Adipocyte (in vitro differentiated cells): ENCODE results near the gene SLC25A22.

Experiments used
- DNase-seq: peaks from one replicate; pipeline ENCODE4 v3.0.0-alpha.2; 2015; ENCODE audit warnings: low read depth
- H3K27me3 ChIP-seq: replicated peaks from 2 replicates; pipeline ENCODE4 v1.7.0; 2013; ENCODE audit warnings: mild to moderate bottlenecking, low read length, moderate library complexity; ENCODE audit not compliant: control insufficient read depth, insufficient read depth
- H3K36me3 ChIP-seq: 2 replicates; pipeline ENCODE4 v1.7.0; 2013; ENCODE audit warnings: low read length, mild to moderate bottlenecking, moderate library complexity; ENCODE audit not compliant: control insufficient read depth, insufficient read depth, severe bottlenecking
- H3K4me1 ChIP-seq: 2 replicates; pipeline ENCODE4 v1.7.0; 2013; ENCODE audit warnings: mild to moderate bottlenecking, low read length, moderate library complexity; ENCODE audit not compliant: control insufficient read depth, insufficient read depth
- H3K4me3 ChIP-seq: 2 replicates; pipeline ENCODE4 v1.7.0; 2013; ENCODE audit warnings: mild to moderate bottlenecking, low read length, moderate library complexity
- H3K9ac ChIP-seq: 2 replicates; pipeline ENCODE4 v1.7.0; 2013; ENCODE audit warnings: mild to moderate bottlenecking, low read length, moderate library complexity
- H3K9me3 ChIP-seq: 2 replicates; pipeline ENCODE4 v1.7.0; 2013; ENCODE audit warnings: mild to moderate bottlenecking, low read length, moderate library complexity; ENCODE audit not compliant: control insufficient read depth

SLC25A22 gene

GRCh38 chr11:832529-833113 lies 34.5 kb upstream of the SLC25A22 start, which contains the start of gene CD151:
Gene CD151, plus strand, starts transcription at chr11:832952. Its CDS starts 3,118 bp downstream, at chr11:836070.
- H3K4me1 ChIP-seq, result peaks cover 42% of the 10 kb centered on the region
- H3K9ac ChIP-seq, result peak within 1 kb of the TSS; percentile 92
- DNase-seq, result peak; percentile 87
- H3K9me3 ChIP-seq, result no peaks in the 10 kb centered on the region
- peaks cover 16% of the 10 kb centered on the region for H3K36me3 ChIP-seq
- H3K4me3 ChIP-seq, result peak within 1 kb of the TSS; percentile 87
- H3K27me3 ChIP-seq, result no peaks in the 10 kb centered on the region

- Histone ChIP-seq H3K4me1 (peaks cover 42% of the 10 kb centered on the region), H3K9ac (peak overlapping the region; percentile 75)
Observed at GRCh38 chr11:831961-832528, 34.0 kb upstream of the SLC25A22 start.

GRCh38 chr11:831118-831864 lies 33.2 kb upstream of the SLC25A22 start:
- Histone ChIP-seq H3K4me1 (peaks cover 39% of the 10 kb centered on the region), H3K4me3 (peak overlapping the region; percentile 80), H3K27me3 (no peaks in the 10 kb centered on the region)

More at GRCh38 chr11:831961-832528, 34.0 kb upstream of the SLC25A22 start:
- Histone ChIP-seq H3K36me3 (peaks cover 10% of the 10 kb centered on the region), H3K4me3 (peak overlapping the region; percentile 80), H3K27me3 (no peaks in the 10 kb centered on the region), H3K9me3 (no peaks in the 10 kb centered on the region)
- no peak for DNase-seq

GRCh38 chr11:830295-831117 lies 32.4 kb upstream of the SLC25A22 start:
- no peaks in the 10 kb centered on the region for H3K27me3 ChIP-seq
- H3K9me3 ChIP-seq, result no peaks in the 10 kb centered on the region
- H3K9ac ChIP-seq, result peak overlapping the region; percentile 34
- peaks cover 44% of the 10 kb centered on the region for H3K4me1 ChIP-seq
- DNase-seq, result peak; percentile 58
- H3K4me3 ChIP-seq, result peak overlapping the region; percentile 59
- peaks cover 3% of the 10 kb centered on the region for H3K36me3 ChIP-seq

More at GRCh38 chr11:831118-831864, 33.2 kb upstream of the SLC25A22 start:
- H3K9ac ChIP-seq, result no peak overlapping the region
- H3K36me3 ChIP-seq, result peaks cover 2% of the 10 kb centered on the region
- no peaks in the 10 kb centered on the region for H3K9me3 ChIP-seq
- DNase-seq, result peak; percentile 36

- H3K9ac ChIP-seq, result peak overlapping the region; percentile 62
- H3K36me3 ChIP-seq, result peaks cover 10% of the 10 kb centered on the region
- H3K9me3 ChIP-seq, result no peaks in the 10 kb centered on the region
- H3K4me3 ChIP-seq, result peak overlapping the region; percentile 59
- H3K27me3 ChIP-seq, result no peaks in the 10 kb centered on the region
- H3K4me1 ChIP-seq, result peaks cover 44% of the 10 kb centered on the region
- no peak for DNase-seq
Observed at GRCh38 chr11:829847-830294, 31.8 kb upstream of the SLC25A22 start.

GRCh38 chr11:829176-829846 lies 31.2 kb upstream of the SLC25A22 start:
- peak overlapping the region; percentile 62 for H3K9ac ChIP-seq
- peaks cover 39% of the 10 kb centered on the region for H3K4me1 ChIP-seq
- peaks cover 15% of the 10 kb centered on the region for H3K36me3 ChIP-seq
- no peaks in the 10 kb centered on the region for H3K27me3 ChIP-seq
- no peak for DNase-seq
- H3K4me3 ChIP-seq, result peak overlapping the region; percentile 59
- H3K9me3 ChIP-seq, result no peaks in the 10 kb centered on the region

- Histone ChIP-seq H3K4me1 (peaks cover 37% of the 10 kb centered on the region), H3K27me3 (no peaks in the 10 kb centered on the region)
Observed at GRCh38 chr11:828506-829175, 30.6 kb upstream of the SLC25A22 start.

GRCh38 chr11:827897-828192 lies 29.8 kb upstream of the SLC25A22 start, which contains the start of gene CRACR2B:
Gene CRACR2B, plus strand, starts transcription at chr11:827919. Its CDS starts 689 bp downstream, at chr11:828608.
- H3K9ac ChIP-seq, result peak within 1 kb of the TSS; percentile 62
- H3K36me3 ChIP-seq, result peaks cover 30% of the 10 kb centered on the region
- no peaks in the 10 kb centered on the region for H3K9me3 ChIP-seq
- H3K4me3 ChIP-seq, result peak within 1 kb of the TSS; percentile 37
- H3K27me3 ChIP-seq, result no peaks in the 10 kb centered on the region
- DNase-seq, result no peak
- peaks cover 37% of the 10 kb centered on the region for H3K4me1 ChIP-seq

More at GRCh38 chr11:828506-829175, 30.6 kb upstream of the SLC25A22 start:
- Histone ChIP-seq H3K9ac (peak overlapping the region; percentile 62), H3K4me3 (peak overlapping the region; percentile 59), H3K36me3 (peaks cover 22% of the 10 kb centered on the region), H3K9me3 (no peaks in the 10 kb centered on the region)
- DNase-seq, result no peak

GRCh38 chr11:827146-827896 lies 29.2 kb upstream of the SLC25A22 start:
- no peaks in the 10 kb centered on the region for H3K9me3 ChIP-seq
- H3K9ac ChIP-seq, result no peak overlapping the region
- H3K4me1 ChIP-seq, result peaks cover 37% of the 10 kb centered on the region
- no peak for DNase-seq
- H3K4me3 ChIP-seq, result peak overlapping the region; percentile 37
- peaks cover 35% of the 10 kb centered on the region for H3K36me3 ChIP-seq
- no peaks in the 10 kb centered on the region for H3K27me3 ChIP-seq

GRCh38 chr11:826836-827145 lies 28.7 kb upstream of the SLC25A22 start:
- no peak for DNase-seq
- Histone ChIP-seq H3K4me1 (peaks cover 37% of the 10 kb centered on the region), H3K36me3 (peaks cover 41% of the 10 kb centered on the region), H3K27me3 (no peaks in the 10 kb centered on the region), H3K9ac (no peak overlapping the region), H3K9me3 (no peaks in the 10 kb centered on the region), H3K4me3 (peak overlapping the region; percentile 37)
